SK-MEL-5 (cell line): ENCODE measurements around the gene CCDC127. TPM values are rescaled to one million over a fixed set of nuclear protein-coding genes. Genes with fewer than 3 reads are reported as not detected.

ENCODE experiments used
- DNase-seq: peaks from one replicate; pipeline ENCODE4 v3.0.0-alpha.2; 2016; ENCODE audit warnings: low read depth, low spot score
- in situ Hi-C: cut with HindIII; loops from 2 replicates; pipeline ENCODE4 v1.10.0; 2016; ENCODE audit warnings: low sequenced_read_pairs, high pct_unique_total_duplicates, low pct_unique_long_range_greater_than_20kb
- total RNA-seq: library from RNA; depleted of rRNA; stranded (reverse); fragments of >200 nt; shearing (Covaris generic); gene quantifications from 2 replicates; pipeline ENCODE4 v1.2.3, GENCODE V29; 2014; rRNA removed

The CCDC127 gene
- total RNA-seq, 1 experiment from 2014 or later: 7.4 TPM

- in situ Hi-C loops: no loop called here
- no peak for DNase-seq
Observed at GRCh38 chr5:158807-159447, 59.0 kb downstream of the CCDC127 start.

GRCh38 chr5:157801-158200 is 60.2 kb downstream of the CCDC127 start:
- DNase-seq: no peak
- in situ Hi-C loops: no loop called here

- no peak for DNase-seq
- in situ Hi-C loops: no loop called here
Observed at GRCh38 chr5:157126-157715, 60.7 kb downstream of the CCDC127 start.

- in situ Hi-C loops: no loop called here
- DNase-seq: no peak
Observed at GRCh38 chr5:156411-157072, 61.4 kb downstream of the CCDC127 start.

GRCh38 chr5:155651-156410 is 62.1 kb downstream of the CCDC127 start:
- DNase-seq: no peak
- in situ Hi-C loops: no loop called here

GRCh38 chr5:154826-155225 is 63.1 kb downstream of the CCDC127 start:
- in situ Hi-C loops: no loop called here
- DNase-seq: no peak

- in situ Hi-C loops: no loop called here
- no peak for DNase-seq
Observed at GRCh38 chr5:154236-154635, 63.7 kb downstream of the CCDC127 start.

GRCh38 chr5:153256-153655 is 64.7 kb downstream of the CCDC127 start:
- in situ Hi-C loops: no loop called here
- DNase-seq: no peak

- in situ Hi-C loops: no loop called here
- no peak for DNase-seq
Observed at GRCh38 chr5:152077-152476, 65.9 kb downstream of the CCDC127 start.

- in situ Hi-C loops: no loop called here
- DNase-seq: no peak
Observed at GRCh38 chr5:150746-151145, 67.2 kb downstream of the CCDC127 start.

GRCh38 chr5:149745-150485 is 68.0 kb downstream of the CCDC127 start:
- no peak for DNase-seq
- in situ Hi-C loops: no loop called here

- in situ Hi-C loops: no loop called here
- DNase-seq: no peak
Observed at GRCh38 chr5:147751-148150, 70.2 kb downstream of the CCDC127 start.

Other genes starting within 250 kb of the CCDC127 start
- 0.53 and 1.8 TPM in 2 replicates for gene PLEKHG4B, start 126.0 kb downstream of the CCDC127 start, total RNA-seq
- gene LRRC14B, start 26.7 kb downstream of the CCDC127 start, total RNA-seq: not detected in 2 replicates
- gene SDHA, start 167 bp upstream of the CCDC127 start, total RNA-seq: 129 and 140 TPM in 2 replicates
- 387 and 420 TPM in 2 replicates for gene PDCD6, start 53.5 kb upstream of the CCDC127 start, total RNA-seq
- gene AHRR, start 103.6 kb upstream of the CCDC127 start, total RNA-seq: 20.0 and 21.4 TPM in 2 replicates
- 49.2 and 50.2 TPM in 2 replicates for gene EXOC3, start 225.0 kb upstream of the CCDC127 start, total RNA-seq